Brain pericyte (primary cell): ENCODE data around the gene LDHAL6B.

Source experiments
- DNase-seq: peaks from one replicate; pipeline ENCODE4 v3.0.0-alpha.2; 2012; ENCODE audit warnings: low read depth, low spot score

LDHAL6B gene

GRCh38 chr15:59251001-59251845, 44.6 kb downstream of the LDHAL6B start:
- DNase-seq: no peak

DNA sequence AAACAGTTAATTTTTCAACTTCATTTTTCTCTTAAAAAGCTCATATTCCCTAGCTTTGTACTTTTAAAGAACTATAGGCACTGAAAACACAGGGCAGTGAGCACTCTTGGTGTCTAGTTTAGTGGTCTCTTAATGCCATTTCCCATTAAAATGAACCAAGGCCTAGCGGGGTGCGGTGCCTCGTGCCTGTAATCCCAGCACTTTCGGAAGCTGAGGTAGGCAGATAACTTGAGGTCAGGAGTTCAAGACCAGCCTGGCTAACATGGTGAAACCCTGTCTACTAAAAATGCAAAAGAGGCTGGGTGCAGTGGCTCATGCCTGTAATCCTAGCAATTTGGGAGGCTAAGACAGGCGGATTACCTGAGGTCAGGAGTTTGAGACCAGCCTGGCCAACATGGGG, 45.5 kb downstream of the LDHAL6B start:
- DNase-seq: no peak

GRCh38 chr15:59255680-59256336, 49.2 kb downstream of the LDHAL6B start:
- DNase-seq: no peak

GRCh38 chr15:59256482-59256881, 49.8 kb downstream of the LDHAL6B start:
- DNase-seq: no peak

GRCh38 chr15:59257140-59257539, 50.5 kb downstream of the LDHAL6B start:
- DNase-seq: no peak
